Left colon (tissue), 2 donors: ENCODE data around the gene KRTAP12-3. TPM values are rescaled to one million over a fixed set of nuclear protein-coding genes. Genes with fewer than 3 reads are reported as not detected.
A peak's percentile ranks its signal among the peaks of the same experiment; 100 is the strongest.
"Not testable (repeated sequence)": the region's sequence is repeated elsewhere in the genome, so short reads cannot be mapped to it uniquely, and the experiment has no call there.

Experiments
- ATAC-seq: fragments of 200-7000 bp; cut with Tn5 transposase; one replicate; pipeline ENCODE4 v1.9.1; 2020; ENCODE audit warnings: mild to moderate bottlenecking, moderate library complexity
- DNase-seq, 2 donors: peaks; one replicate each; pipeline ENCODE4 v3.0.0-alpha.2; 2020
- intact Hi-C, 2 donors: fragments of 100-400 bp; cut with DNase I in 1 of 2; cut with micrococcal nuclease in 1 of 2; formaldehyde crosslinking; loops; one replicate each; pipeline versions ENCODE4 v1.11.2 to v1.14.0; 2022; cut with DNase I, micrococcal nuclease
- long read RNA-seq: library from polyadenylated mRNA; unstranded; transcript quantifications from one replicate; pipeline ENCODE4 v2.0.0, GENCODE V29; 2021
- total RNA-seq, 2 donors: library from RNA; stranded (reverse); fragmentation: NEBNext Ultra II Directional; extraction: Animal tissue kit (Norgen Biotek cat#: 25700); gene quantifications; one replicate each; pipeline ENCODE4 v1.2.1, GENCODE V29; 2021
- donor health status: DM: no; HTN: no; CAD: no.
- donor health status: DM: yes; HTN: yes; CAD: no.

Gene KRTAP12-3, protein sequence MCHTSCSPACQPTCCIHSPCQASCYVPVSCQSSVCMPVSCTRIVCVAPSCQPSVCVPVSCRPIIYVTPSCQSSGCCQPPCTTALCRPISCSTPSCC
- not detected for total RNA-seq
- long read RNA-seq, result 0 reads

DNA sequence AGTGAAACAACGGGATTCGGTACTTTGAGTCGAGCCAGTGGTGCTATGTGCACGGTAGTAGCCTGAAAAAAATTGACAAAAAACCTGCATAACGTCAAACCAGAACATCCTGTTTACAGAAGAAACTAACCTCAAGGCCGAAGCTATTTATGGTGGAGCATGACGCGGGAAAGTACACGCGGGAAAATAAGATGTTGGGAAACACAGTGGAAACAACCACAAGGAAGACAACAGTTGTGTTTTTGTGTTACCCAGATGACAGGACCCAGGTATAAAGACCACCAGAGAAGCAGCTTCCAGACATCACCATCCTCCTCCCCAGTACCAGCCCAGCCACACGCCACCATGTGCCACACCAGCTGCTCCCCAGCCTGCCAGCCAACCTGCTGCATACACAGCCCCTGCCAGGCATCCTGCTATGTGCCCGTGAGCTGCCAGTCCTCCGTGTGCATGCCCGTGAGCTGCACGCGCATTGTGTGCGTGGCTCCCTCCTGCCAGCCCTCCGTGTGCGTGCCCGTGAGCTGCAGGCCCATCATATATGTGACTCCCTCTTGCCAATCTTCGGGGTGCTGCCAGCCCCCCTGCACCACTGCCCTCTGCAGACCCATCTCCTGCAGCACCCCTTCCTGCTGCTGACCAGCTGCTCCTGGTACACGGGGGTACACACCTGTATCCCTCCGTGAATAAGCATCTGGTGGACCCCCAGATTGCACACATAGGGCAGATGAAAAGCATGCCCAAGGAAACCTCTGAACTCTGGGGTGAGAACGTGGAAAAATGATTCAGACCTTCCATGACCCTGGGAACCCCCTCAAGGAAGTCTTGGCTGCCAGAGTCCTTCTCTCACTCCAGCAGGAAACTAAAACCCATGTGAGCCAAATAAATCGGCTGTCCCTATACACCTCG lies at the start of gene KRTAP12-3:
Gene KRTAP12-3, plus strand, starts transcription at position 298 of the 906 bp plus-strand sequence. Its CDS starts 48 bp downstream, at position 346.
- DNase-seq (no peak), ATAC-seq (no peak)
- intact Hi-C loops, result no loop called here

DNA sequence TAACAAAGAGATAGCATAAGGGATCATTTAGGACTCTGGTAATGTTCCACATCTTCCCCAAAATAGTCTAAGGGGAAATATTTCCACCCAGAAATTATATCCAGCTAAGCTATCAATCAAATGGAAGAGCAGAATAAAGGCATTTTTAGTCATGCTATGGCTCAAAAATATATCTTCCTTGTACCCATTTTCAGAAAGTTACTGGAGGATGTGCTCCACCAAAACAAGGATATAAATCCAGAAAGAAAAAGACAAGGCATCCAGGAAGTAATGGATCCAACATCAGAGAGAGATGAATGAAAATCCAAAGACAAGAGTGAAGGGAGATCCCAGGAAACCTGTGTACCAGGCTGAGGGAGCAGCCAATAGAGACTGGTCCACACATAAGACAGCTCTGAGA lies 48.5 kb upstream of the KRTAP12-3 start:
- ATAC-seq (no peak), DNase-seq (no peak)
- intact Hi-C loops, result no loop called here

DNA sequence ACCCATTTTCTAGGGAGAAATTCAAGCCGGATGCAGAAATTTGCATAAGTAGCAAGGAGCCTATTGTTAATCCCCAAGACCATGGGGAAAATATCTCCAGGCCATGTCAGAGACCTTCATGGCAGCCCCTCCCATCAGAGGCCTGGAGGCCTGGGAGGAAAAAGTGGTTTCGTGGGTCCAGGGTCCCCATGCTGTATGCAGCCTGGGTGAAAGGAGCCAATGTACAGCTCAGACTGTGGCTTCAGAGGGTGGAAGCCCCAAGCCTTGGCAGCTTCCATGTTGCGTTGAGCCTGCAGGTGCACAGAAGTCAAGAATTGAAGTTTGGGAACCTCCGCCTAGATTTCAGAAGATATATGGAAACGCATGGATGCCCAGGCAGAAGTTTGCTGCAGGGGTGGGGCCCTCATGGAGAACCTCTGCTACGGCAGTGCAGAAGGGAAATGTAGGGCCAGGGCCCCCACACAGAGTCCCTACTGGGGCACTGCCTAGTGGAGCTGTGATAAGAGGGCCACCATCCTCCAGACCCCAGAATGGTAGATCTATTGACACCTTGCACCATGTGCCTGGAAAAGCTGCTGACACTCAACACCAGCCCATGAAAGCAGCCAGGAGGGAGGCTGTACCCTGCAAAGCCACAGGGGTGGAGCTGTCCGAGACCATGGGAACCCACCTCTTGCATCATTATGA lies 47.4 kb upstream of the KRTAP12-3 start:
- intact Hi-C loops, ATAC-seq, DNase-seq: not testable (repeated sequence)

DNA sequence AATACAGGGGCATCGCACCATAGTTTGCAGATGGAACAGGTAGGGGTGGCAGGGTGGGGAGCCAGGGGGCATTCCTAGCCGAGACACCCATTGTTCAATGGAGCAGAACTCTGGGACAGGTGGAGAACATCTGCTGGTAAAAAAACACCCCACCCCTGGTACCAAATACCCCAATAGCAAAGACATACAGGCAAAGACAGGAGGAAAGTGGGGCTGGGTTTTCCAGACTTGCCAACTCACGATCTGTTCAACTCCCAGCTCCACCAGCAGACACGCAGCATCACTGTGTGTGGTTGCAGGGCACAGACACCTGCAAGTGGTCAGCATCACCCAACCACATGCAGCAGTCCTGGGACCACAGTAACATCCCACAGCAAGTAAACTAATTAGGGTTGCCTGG lies 46.2 kb upstream of the KRTAP12-3 start:
- DNase-seq (no peak), ATAC-seq (no peak)
- intact Hi-C loops, result no loop called here

DNA sequence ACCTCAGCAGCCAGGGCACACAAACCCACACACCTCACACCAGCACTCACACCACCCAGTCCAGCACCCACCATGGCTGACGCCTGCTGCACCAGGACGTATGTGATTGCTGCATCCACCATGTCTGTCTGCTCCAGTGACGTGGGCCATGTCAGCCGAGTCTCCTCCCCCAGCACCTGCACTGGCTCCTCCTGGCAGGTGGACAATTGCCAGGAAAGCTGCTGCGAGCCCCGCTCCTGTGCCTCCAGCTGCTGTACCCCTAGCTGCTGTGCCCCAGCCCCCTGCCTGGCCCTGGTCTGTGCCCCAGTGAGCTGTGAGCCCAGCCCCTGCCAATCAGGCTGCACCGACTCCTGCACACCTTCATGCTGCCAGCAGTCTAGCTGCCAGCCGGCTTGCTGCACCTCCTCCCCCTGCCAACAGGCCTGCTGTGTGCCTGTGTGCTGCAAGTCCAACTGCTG lies 45.7 kb upstream of the KRTAP12-3 start, which contains the start of gene KRTAP10-8:
Gene KRTAP10-8, plus strand, starts transcription at position 51 of the 458 bp plus-strand sequence. Its CDS starts 22 bp downstream, at position 73.
- DNase-seq (no peak), ATAC-seq (no peak)
- intact Hi-C loops, result no loop called here

DNA sequence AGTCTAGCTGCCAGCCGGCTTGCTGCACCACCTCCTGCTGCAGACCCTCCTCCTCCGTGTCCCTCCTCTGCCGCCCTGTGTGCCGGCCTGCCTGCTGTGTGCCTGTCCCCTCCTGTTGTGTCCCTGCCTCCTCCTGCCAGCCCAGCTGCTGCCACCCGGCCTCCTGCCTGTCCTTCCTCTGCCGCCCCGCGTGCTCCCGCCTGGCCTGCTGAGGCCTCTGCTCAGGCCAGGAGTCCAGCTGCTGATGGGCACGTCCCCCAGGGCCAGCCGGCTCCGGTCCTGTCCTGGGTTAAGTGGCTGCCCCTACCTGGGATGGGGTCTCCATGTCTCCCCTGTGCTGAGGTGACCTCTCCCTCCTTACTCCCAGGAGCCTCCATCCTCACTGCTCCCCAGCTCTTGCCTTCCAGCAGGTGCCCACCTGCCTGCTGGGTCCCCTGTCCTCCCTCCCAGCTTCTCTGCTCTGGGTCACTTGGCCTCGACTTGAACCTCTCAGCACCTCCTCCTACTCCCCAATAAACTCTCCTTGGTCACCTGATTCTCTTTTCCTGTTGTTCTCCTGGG lies 45.0 kb upstream of the KRTAP12-3 start:
- DNase-seq, result no peak
- no peak for ATAC-seq
- intact Hi-C loops, result no loop called here

DNA sequence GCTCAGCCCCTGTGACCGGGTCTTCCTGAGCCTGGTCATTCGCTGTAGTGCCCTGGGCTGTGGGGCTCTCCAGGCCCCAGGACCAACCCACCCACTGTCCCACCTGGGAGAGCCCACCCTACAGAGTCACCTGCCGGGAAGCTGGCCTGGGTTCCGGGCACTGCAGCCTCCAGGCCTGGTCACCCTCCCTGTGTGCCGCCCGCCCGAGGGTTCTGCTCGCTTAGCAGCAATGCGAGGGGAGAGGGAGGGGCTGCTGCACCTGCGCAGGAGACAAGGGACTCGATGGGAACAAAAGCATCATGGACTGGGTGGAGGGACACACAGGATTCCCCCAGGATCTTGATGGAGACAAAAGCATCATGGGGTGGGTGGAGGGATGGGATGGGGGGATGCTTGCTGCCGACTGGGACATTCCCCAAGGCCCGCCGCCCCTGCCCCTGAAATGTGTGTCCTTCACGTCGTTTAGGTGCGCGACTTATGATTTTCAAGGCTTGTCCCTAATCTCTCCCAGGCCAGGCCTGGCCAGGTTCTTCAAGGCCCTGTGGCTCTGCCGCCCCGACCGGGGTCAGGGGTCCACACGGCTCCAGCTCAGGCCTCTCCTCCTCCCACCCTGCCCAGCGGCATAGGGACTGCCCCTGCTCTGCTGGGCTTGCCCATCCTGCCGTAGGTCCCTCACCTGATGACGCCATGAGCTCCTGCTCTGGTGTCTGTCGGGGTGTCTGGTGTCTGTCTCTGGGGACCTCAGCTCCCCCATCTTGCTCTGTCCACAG lies 44.2 kb upstream of the KRTAP12-3 start:
- intact Hi-C loops, result no loop called here
- DNase-seq, result no peak
- ATAC-seq, result no peak

DNA sequence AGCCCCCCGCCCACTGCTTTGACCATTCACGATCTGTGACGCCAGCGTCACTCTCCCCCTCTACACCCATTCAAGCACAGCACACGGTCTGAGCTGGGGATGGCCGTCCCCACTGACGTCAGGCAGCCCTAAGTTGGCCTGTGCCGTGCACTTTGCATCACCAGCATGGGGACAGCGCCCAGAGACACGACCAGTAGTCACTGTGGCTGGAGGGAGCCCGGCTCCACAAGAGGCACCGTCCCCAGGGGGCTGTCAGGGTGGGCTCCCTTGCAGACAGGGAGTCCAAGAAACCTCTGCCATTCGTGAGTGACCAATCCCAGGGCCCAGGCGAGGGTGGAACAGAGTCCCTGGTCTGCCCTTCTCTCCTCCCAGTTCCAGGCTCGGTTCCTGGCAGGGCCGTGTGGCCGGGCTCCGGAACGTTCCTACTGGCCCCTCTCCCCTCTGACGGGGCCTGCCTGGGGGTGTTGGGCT lies 43.5 kb upstream of the KRTAP12-3 start:
- ATAC-seq (no peak), DNase-seq (no peak)
- intact Hi-C loops, result no loop called here

DNA sequence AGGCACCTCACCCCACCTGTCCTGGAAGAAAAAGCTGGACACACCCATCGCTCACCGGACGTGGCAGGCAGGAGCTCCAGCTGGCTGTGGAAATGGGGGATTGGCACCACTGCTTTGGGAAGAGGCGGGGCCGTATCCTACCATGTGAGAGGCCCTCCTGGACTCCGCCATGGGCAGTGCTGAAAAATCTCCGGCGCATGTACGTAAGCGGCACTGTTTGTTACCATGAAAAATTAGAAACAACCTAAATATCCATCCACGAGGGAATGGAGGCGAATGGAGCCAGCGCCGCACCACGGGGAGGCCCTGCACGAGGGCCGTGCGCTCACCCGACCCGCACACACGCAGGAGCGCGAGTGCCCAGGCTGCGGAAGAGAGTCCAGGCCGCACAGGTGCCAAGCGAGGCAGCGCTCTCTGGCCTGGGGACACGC lies 42.8 kb upstream of the KRTAP12-3 start:
- DNase-seq (no peak), ATAC-seq (no peak)
- intact Hi-C loops, result no loop called here

DNA sequence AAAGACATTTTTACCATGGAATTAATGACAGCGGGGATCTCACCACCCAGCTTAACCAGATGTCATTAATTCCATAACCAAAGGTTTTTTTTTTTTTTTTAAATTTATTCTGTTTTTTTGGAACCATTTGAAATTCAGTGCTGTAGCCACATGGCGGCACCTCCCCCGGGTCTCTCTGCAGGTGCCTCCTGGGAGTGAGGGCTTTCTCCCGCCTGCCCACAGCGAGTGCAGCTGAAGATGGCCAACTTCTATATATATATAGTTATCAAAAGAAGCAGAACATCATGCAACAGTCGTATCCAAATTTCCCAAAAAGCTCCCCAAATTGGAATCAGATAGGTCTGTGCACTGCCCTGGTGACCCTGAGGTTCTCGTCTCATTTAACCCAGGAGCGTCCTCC lies 42.3 kb upstream of the KRTAP12-3 start:
- ATAC-seq, result no peak
- no peak for DNase-seq
- intact Hi-C loops, result no loop called here

DNA sequence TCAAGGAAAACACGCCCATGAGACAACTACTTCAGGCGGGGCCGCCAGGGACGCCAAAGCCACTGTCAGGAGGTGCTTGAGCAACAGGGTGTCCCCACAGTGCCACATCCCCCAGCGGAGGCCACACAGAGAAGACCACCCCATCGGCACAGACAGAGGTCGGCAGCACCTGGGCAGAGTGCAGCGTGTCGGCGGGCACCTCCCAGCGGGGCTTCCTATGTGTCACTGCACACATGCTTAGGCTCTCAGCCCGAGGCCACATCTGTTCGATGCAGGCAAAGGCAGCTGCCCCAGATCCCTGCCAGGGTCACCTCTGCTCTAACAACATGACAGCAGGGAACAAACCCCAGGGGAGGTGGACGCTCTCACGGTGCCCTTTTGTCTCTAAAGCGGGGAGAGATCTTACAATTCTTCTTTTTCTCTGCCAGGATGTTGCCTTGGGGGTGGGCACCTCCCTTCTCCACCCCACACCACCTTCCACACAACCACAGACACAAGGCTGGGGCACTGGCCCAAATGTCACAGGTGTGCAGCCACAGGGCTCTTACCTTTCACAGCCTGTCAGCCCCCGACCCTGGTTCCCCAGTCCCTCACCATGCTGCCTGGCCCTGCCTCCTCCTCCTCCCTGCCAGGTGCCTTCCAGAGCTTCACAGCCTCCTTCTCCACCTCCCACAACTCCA lies 41.7 kb upstream of the KRTAP12-3 start:
- ATAC-seq, result no peak
- intact Hi-C loops, result no loop called here
- DNase-seq, result no peak

DNA sequence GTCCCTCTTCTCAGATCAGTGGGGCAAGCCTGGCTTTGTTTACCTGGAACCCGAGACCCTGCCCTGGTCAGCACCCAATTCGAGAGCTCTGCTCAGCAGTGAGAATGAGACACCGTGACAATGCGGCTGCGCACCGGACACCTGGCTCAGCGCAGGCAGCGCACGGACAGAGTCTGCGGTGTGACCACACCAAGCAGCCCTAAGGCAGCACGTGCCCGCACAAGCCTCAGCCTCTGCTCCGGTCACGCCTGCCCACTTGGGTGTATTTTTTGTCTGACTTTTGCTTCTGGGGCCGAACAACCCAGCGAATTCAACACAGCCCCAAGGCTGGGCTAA lies 41.2 kb upstream of the KRTAP12-3 start:
- DNase-seq (no peak), ATAC-seq (no peak)
- intact Hi-C loops, result no loop called here

DNA sequence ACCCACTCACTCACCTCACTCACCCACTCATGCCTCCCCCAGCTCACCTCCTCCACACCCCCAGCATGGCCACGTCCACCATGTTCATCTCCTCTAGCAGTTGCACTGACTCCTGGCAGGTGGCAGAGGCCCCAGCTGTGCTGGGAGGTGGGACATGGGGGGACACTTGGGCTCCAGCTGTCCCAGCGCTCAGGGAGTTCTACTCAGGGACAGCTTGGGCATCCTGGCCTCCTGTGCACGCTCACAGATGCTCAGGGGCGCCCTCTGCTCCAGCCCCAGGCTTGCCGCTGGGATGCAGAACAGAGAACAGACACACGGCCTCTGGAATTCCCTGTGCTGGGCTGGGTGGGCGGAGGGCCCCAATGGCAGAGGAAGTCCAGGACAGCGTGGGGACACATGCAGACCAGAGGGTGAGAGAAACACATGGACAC lies 40.6 kb upstream of the KRTAP12-3 start:
- ATAC-seq, result no peak
- no peak for DNase-seq

DNA sequence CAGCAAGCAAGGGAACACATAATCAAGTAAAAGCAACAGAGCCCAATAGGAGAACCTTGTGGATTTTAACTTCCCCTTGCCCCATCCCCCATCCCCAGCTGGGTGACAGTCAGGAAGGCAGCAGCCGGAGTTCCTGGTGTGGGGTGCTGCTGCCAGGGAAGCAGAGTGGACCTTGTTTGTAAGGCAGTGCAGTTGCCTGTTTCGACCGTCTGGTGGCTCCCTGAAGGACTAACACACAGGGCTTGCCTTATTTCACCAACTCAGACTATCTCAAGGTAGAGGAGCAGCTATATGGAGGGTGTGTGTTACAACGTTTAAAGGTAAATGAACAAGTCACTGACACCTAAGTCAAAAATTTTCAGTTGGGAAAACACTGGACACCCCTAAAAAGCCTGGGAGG lies 39.2 kb upstream of the KRTAP12-3 start:
- intact Hi-C loops, result no loop called here
- ATAC-seq (peak; percentile 85), DNase-seq (peak in 1 of 2 donors; percentile 35)

More for the DNA sequence above, 40.6 kb upstream of the KRTAP12-3 start:
- intact Hi-C loops, result no loop called here

DNA sequence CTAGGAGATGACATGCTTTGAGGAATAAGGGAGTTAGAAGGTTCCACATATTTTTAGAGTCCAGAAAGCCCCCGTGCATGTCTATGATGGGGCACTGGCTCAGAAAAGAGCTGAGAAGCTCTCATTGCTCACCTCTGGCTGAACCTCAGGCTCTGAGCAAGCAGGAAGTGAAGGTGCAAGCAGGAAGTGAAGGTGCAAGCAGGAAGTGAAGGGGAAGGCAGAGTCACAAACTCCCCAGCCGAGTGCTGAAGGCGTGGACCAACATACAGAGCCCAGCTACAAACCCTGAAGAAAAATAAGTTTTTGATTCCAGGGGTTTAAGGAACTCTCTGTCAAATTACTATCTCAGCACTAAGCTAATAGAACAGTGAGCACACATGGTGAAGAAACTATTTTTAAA lies 38.8 kb upstream of the KRTAP12-3 start:
- intact Hi-C loops, result no loop called here
- DNase-seq, result no peak
- ATAC-seq, result peak; percentile 84

DNA sequence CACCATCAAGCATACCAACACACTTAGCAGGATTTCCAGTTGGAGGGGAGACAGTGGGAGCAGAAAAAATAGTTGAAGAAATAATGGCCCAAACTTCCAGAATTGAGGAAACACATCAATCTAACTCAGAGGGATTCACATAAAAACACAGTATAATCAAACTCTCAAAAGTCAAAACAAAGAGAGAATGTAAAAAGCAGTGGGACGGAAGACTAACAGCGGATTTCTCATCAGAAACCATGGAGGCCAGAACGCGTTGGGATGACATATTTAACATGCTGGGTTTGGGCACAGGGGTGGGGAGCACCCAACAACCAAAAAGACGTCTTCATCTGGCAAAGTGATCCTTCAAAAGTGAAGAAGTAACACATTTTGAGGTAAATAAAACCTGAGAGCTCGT lies 37.8 kb upstream of the KRTAP12-3 start:
- ATAC-seq, result no peak
- DNase-seq, result no peak
- intact Hi-C loops, result no loop called here

DNA sequence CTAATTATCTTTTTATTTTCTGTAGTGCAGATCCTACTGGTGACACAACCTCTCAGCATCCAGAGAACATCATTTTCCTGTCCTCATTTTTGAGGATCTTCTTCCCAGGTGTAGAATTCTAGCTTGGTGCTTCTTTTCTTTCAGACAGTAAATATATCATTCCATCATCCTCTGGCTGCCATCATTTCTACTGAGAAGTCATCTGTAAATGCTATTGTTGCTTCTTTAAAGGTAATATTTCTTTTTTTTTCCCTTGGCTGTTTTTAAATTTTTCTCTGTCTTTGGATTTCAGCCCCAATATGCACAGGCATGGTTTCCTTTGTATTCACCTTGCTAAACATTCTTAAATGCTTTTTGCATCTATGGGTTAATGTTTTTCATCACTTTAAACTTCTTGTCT lies 34.2 kb upstream of the KRTAP12-3 start:
- DNase-seq, result no peak
- intact Hi-C loops, result no loop called here
- ATAC-seq, result no peak

DNA sequence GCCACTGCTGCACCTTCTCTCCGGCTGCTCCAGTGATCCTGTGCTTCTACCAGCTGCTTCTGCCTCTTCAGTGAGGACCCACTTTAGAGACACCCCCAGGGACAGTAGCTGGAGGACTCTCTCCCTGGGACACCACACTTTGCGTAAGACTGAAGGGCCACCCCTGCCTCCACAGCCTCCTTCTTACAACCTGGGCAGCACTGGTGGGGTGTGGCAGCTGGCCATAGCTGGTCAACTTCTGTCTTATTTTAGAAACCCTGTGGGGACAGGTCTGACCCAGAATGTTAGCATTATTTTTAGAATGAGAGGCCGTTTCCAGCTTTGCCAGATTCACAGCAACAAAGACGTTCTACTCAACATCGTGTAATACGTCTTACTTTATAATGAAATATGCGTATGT lies 32.0 kb upstream of the KRTAP12-3 start:
- no peak for DNase-seq
- no peak for ATAC-seq
- intact Hi-C loops, result no loop called here
